ENCODE data around the gene CASKIN1. TPM values are rescaled to one million over a fixed set of nuclear protein-coding genes. Genes with fewer than 3 reads are reported as not detected.

The CASKIN1 gene
- total and polyA plus RNA-seq, 12 donors: 0.06 to 5.2 (median 1.3) TPM; not detected in 3

DNA sequence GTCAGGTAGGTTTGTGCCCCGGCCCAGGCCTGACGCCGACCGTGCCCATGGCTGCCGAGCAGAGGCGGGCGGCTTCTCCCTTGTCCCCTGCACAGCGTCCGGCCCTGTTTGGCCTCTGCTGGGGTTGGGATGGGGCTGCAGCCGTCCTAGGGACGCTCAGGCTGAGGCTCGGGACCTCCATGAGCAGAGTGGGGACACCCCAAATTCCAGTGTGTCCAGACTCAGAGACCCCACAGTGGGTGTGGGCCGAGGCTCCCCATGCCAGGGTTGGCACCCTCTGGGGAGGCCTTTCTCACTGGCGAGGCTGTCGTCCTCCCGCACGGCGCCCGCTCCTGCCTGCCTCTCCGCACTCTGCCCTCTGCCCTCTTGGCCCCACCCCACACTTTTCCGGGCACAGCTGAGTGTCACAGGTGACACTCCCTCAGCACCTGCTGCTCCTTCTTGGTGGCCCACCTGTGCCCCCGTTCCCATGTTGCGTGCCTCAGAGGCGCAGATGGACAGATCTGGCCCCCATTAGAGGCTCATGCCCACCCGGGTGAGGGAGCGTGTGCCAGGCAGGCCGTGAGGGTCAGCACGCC lies 24.7 kb downstream of the CASKIN1 start:
- TF ChIP-seq POLR2A (IDR thresholded peaks at IDR 0.05): no peak
- TF ChIP-seq, protein P1, sequence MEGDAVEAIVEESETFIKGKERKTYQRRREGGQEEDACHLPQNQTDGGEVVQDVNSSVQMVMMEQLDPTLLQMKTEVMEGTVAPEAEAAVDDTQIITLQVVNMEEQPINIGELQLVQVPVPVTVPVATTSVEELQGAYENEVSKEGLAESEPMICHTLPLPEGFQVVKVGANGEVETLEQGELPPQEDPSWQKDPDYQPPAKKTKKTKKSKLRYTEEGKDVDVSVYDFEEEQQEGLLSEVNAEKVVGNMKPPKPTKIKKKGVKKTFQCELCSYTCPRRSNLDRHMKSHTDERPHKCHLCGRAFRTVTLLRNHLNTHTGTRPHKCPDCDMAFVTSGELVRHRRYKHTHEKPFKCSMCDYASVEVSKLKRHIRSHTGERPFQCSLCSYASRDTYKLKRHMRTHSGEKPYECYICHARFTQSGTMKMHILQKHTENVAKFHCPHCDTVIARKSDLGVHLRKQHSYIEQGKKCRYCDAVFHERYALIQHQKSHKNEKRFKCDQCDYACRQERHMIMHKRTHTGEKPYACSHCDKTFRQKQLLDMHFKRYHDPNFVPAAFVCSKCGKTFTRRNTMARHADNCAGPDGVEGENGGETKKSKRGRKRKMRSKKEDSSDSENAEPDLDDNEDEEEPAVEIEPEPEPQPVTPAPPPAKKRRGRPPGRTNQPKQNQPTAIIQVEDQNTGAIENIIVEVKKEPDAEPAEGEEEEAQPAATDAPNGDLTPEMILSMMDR (IDR thresholded peaks at IDR 0.05): no peak
- peaks cover 0 to 57% of the 10 kb centered on the region in 2 donors for H3K36me3 ChIP-seq (replicated peaks in 1 of 2)
- 93 to 95% (median 94%) methylated on average over 19 to 28 of the region's 28 CpGs for WGBS, 4 donors
- H3K27me3 ChIP-seq: no peaks in the 10 kb centered on the region
- intact Hi-C loops (cut with DNase I): no loop called here
- no peaks in the 10 kb centered on the region for H3K9me3 ChIP-seq (replicated peaks in 1 of 3)
- H3K4me3 ChIP-seq: no peak overlapping the region
- peaks cover 0 to 6% of the 10 kb centered on the region in 2 donors for H3K4me1 ChIP-seq (replicated peaks in 1 of 2)
- no peak overlapping the region for H3K27ac ChIP-seq
- DNase-seq: no peak

DNA sequence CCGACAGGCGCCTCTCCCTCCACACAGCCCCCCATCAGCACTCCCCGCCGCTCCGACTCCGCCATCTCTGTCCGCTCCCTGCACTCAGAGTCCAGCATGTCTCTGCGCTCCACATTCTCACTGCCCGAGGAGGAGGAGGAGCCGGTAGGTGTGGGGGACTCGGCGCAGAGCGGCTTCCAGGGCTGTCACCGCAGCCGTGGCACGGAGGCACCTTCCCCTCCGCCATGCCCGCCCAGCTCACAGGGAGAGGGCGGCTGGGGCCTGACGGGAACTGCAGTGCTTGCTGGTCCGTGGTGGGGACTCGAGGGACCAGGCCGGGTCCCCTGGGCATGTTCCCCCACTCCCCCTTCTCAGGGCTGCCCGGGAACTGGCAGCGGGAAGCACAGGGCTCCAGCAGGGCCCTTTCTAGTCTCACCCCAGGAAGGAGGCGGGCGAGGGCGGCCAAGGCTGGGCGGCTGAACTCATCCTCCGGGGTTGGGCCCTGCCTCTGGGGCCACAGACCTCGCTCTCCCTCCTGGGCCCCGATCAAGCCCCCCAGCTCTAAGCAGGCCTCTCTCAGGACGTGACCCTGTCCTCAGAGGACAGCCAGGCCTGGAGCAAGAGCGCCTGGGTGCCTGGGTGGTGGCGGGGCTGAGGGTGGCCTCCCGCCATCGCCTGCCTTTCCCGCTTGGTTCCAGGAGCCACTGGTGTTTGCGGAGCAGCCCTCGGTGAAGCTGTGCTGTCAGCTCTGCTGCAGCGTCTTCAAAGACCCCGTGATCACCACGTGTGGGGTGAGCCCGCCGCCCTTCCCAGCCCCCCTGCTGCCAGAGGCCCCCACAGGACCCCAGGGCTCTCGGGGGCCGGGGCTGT lies 25.6 kb downstream of the CASKIN1 start:
- intact Hi-C loops (cut with DNase I): no loop called here
- no peak for DNase-seq
- H3K9me3 ChIP-seq (replicated peaks in 1 of 3): no peaks in the 10 kb centered on the region
- peaks cover 0 to 57% of the 10 kb centered on the region in 2 donors for H3K36me3 ChIP-seq (replicated peaks in 1 of 2)
- H3K4me1 ChIP-seq (replicated peaks in 1 of 2): peaks cover 0 to 6% of the 10 kb centered on the region in 2 donors
- H3K27me3 ChIP-seq: no peaks in the 10 kb centered on the region
- 85 to 98% (median 88%) methylated on average over 24 to 47 of the region's 47 CpGs for WGBS, 4 donors
- peak overlapping the region in 1 of 4 donors; percentile 32 for H3K4me3 ChIP-seq
- peak overlapping the region in 1 of 5 donors; percentile 68 for H3K27ac ChIP-seq
- TF ChIP-seq, protein P1 (IDR thresholded peaks at IDR 0.05): no peak
- no peak for TF ChIP-seq POLR2A (IDR thresholded peaks at IDR 0.05)

DNA sequence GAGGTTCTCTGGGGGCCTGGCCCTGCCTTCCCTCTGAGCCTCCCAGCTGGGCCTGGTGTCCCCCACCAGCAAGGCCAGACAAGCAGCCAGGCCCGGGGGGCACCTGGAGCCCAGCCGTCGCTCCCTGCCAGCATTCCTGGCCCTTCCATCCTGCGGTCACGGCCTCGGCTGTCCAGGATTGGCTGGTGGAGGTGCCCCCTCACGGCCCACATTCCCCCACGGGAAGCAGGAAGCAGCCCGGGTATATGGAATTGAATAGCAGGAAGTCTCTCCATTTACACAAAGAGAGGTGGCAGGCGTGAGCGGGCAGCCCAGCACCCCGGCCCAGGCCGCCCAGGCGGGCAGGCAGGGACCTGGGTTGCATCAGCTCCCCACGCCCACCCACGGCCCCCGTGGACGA lies 26.3 kb downstream of the CASKIN1 start:
- DNase-seq: peak in 2 of 7 donors; percentile 27 to 50
- H3K27me3 ChIP-seq: no peaks in the 10 kb centered on the region
- H3K36me3 ChIP-seq (replicated peaks in 1 of 2): peaks cover 0 to 51% of the 10 kb centered on the region in 2 donors
- no peaks in the 10 kb centered on the region for H3K9me3 ChIP-seq (replicated peaks in 1 of 3)
- peaks cover 0 to 6% of the 10 kb centered on the region in 2 donors for H3K4me1 ChIP-seq (replicated peaks in 1 of 2)
- H3K4me3 ChIP-seq: peak overlapping the region in 1 of 4 donors; percentile 32
- intact Hi-C loops (cut with DNase I): no loop called here
- H3K27ac ChIP-seq: peak overlapping the region in 2 of 5 donors; percentile 60 to 72
- TF ChIP-seq, protein P1 (IDR thresholded peaks at IDR 0.05): no peak
- TF ChIP-seq POLR2A (IDR thresholded peaks at IDR 0.05): no peak
- WGBS, 4 donors: 70 to 89% (median 81%) methylated on average over 2 to 18 of the region's 18 CpGs

DNA sequence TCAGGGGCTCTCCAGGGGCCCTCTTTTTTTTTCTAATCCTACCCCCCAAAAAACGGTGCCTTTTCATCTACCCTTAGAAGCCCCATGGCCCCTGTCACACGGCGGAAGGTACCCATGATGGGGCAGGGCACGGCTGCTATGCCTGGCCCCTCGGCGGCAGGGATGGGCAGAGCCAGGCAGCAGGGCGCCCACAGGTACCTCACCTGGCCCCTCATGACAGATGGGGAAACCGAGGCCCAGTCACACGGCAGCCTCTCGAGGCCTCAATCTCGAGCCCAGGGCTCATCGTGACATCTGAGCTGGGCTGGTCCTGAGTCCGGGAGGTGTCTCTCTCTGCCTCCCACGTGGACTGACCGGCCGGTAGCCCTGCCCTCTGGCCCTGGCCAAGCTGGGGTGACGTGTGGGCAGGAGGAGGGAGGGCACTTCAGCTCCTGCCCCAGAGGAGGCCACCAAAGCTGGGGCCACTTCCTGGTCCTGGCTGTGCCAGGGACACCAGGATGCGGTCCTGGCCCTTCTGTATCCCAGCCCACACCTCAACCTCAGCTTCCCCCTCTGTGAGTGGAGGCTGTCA lies 29.3 kb downstream of the CASKIN1 start:
- peaks cover 0 to 25% of the 10 kb centered on the region in 2 donors for H3K36me3 ChIP-seq (replicated peaks in 1 of 2)
- peak in 1 of 7 donors; percentile 22 for DNase-seq
- intact Hi-C loops (cut with DNase I): loop anchor here in 1 of 2 donors (10.0 kb wide), 1 partner anchor 88 kb away; the partner anchor contains the start of gene ECI1

More for the DNA sequence above, 29.3 kb downstream of the CASKIN1 start:
- TF ChIP-seq, protein P1 (IDR thresholded peaks at IDR 0.05): no peak
- no peak for TF ChIP-seq POLR2A (IDR thresholded peaks at IDR 0.05)
- Histone ChIP-seq H3K27me3 (no peaks in the 10 kb centered on the region), H3K9me3 (replicated peaks in 1 of 3) (no peaks in the 10 kb centered on the region), H3K4me1 (replicated peaks in 1 of 2) (peaks cover 0 to 11% of the 10 kb centered on the region in 2 donors), H3K27ac (no peak overlapping the region), H3K4me3 (no peak overlapping the region)
- WGBS, 4 donors: 78 to 89% (median 86%) methylated on average over 10 to 18 of the region's 18 CpGs
